ENCODE data around the gene ADARB1.

DNA sequence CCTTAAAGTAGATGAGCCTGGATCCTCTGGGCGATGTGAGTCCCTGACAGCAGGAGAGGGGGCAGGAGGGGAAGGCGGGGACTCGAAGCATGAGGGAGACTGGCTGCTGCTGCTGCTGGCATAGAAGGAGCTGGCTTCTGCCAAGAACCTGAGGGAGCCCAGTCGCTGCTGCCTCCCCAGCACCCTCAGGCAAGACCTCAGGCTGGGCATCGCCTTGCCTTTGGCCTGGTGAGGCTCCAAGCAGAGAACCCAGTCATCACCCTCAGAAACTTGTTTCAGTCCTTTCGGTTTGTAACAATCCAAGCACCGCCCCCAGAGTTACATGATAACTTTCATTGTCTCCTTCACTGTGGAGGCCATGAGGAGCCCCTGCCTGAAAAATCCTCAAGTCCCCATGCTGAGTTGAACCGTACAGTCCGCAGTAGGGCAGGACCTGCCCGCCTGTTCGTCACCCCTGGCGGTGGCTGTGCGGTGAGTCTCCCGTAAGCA, 174.6 kb downstream of the ADARB1 start:
- TF ChIP-seq, protein P1, sequence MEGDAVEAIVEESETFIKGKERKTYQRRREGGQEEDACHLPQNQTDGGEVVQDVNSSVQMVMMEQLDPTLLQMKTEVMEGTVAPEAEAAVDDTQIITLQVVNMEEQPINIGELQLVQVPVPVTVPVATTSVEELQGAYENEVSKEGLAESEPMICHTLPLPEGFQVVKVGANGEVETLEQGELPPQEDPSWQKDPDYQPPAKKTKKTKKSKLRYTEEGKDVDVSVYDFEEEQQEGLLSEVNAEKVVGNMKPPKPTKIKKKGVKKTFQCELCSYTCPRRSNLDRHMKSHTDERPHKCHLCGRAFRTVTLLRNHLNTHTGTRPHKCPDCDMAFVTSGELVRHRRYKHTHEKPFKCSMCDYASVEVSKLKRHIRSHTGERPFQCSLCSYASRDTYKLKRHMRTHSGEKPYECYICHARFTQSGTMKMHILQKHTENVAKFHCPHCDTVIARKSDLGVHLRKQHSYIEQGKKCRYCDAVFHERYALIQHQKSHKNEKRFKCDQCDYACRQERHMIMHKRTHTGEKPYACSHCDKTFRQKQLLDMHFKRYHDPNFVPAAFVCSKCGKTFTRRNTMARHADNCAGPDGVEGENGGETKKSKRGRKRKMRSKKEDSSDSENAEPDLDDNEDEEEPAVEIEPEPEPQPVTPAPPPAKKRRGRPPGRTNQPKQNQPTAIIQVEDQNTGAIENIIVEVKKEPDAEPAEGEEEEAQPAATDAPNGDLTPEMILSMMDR (IDR thresholded peaks at IDR 0.05) = no peak
- TF ChIP-seq POLR2A (IDR thresholded peaks at IDR 0.05) = no peak

Data from tibial nerve (tissue), 3 donors.